Stimulated activated memory B cell treated with anti-CD40 and anti-IgM and Interleukin-4, amounts not matched to agents 10 μg/mL and 1 μg/mL and 100 μg/mL, for 72 hours (primary cell): ENCODE data around the gene PLB1.
A peak's percentile ranks its signal among the peaks of the same experiment; 100 is the strongest.

Experiments used
- ATAC-seq: fragments of 150-1000 bp; cut with Tn5 transposase; 2 replicates; pipeline ENCODE4 v1.10.0; 2021
- H3K27ac Mint-ChIP-seq: one replicate; pipeline ENCODE4 v1.8.0; 2022; ENCODE audit warnings: mild to moderate bottlenecking, mixed read lengths
- H3K27me3 Mint-ChIP-seq: one replicate; pipeline ENCODE4 v1.8.0; 2022; ENCODE audit warnings: mixed read lengths
- H3K36me3 Mint-ChIP-seq: one replicate; pipeline ENCODE4 v1.8.0; 2022; ENCODE audit warnings: mixed read lengths
- H3K4me1 Mint-ChIP-seq: one replicate; pipeline ENCODE4 v1.8.0; 2022; ENCODE audit warnings: mixed read lengths
- H3K4me3 Mint-ChIP-seq: one replicate; pipeline ENCODE4 v1.8.0; 2022; ENCODE audit warnings: mild to moderate bottlenecking, moderate library complexity, mixed read lengths
- H3K9me3 Mint-ChIP-seq: one replicate; pipeline ENCODE4 v1.8.0; 2022; ENCODE audit warnings: mixed read lengths

The PLB1 gene

GRCh38 chr2:28628506-28628905 is 132.6 kb downstream of the PLB1 start:
- no peak for ATAC-seq
- H3K27ac Mint-ChIP-seq = no peak overlapping the region

DNA sequence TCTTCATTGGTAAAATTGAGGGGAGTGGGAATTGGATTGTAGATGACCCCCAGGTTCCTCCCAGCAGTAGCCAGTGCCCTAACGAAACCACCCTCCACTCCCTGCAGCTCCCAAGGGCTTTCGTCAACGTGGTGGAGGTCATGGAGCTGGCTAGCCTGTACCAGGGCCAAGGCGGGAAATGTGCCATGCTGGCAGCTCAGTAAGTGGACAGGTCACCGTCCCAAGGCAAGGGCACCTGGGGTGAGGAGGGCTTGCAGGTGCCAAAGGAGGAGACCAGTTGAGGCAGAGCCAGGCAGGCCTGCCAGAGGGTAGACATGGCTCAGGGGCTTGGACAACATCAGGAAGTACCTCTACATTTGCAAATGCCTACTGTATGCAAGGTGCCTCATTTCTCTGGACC is 133.1 kb downstream of the PLB1 start:
- Mint-ChIP-seq H3K36me3 (no peaks in the 10 kb centered on the region), H3K4me3 (no peak overlapping the region), H3K9me3 (no peaks in the 10 kb centered on the region), H3K4me1 (peaks cover 19% of the 10 kb centered on the region), H3K27me3 (no peaks in the 10 kb centered on the region), H3K27ac (no peak overlapping the region)
- ATAC-seq = no peak

More at GRCh38 chr2:28628506-28628905, 132.6 kb downstream of the PLB1 start:
- H3K27me3 Mint-ChIP-seq = no peaks in the 10 kb centered on the region
- peaks cover 19% of the 10 kb centered on the region for H3K4me1 Mint-ChIP-seq
- H3K9me3 Mint-ChIP-seq = no peaks in the 10 kb centered on the region
- no peak overlapping the region for H3K4me3 Mint-ChIP-seq
- H3K36me3 Mint-ChIP-seq = no peaks in the 10 kb centered on the region

GRCh38 chr2:28629910-28630309 is 134.1 kb downstream of the PLB1 start:
- ATAC-seq = no peak
- Mint-ChIP-seq H3K36me3 (no peaks in the 10 kb centered on the region), H3K4me1 (peaks cover 9% of the 10 kb centered on the region), H3K27me3 (no peaks in the 10 kb centered on the region), H3K9me3 (no peaks in the 10 kb centered on the region), H3K4me3 (no peak overlapping the region), H3K27ac (no peak overlapping the region)

DNA sequence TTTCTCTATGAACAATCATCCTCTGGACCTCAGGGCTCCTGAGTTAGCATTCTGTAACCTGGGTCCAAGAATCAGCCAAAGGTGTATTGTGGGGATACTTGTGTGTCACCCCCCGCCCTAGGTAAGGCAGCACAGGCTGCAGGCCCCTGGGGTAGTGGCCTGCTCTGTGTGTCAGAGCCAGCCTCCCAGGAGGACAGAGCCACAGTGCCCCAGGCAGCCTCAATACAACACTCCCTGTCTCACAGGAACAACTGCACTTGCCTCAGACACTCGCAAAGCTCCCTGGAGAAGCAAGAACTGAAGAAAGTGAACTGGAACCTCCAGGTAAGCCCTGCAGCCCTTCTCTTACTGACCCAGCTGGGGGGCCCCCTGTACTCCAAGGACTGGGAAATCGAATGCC is 134.5 kb downstream of the PLB1 start:
- Mint-ChIP-seq H3K27me3 (no peaks in the 10 kb centered on the region), H3K4me3 (no peak overlapping the region), H3K36me3 (no peaks in the 10 kb centered on the region), H3K27ac (no peak overlapping the region), H3K4me1 (peaks cover 5% of the 10 kb centered on the region), H3K9me3 (no peaks in the 10 kb centered on the region)
- peak; percentile 29 for ATAC-seq

- H3K36me3 Mint-ChIP-seq = no peaks in the 10 kb centered on the region
- H3K4me3 Mint-ChIP-seq = no peak overlapping the region
- no peak for ATAC-seq
- H3K27ac Mint-ChIP-seq = no peak overlapping the region
- H3K9me3 Mint-ChIP-seq = no peaks in the 10 kb centered on the region
- H3K27me3 Mint-ChIP-seq = no peaks in the 10 kb centered on the region
- H3K4me1 Mint-ChIP-seq = no peaks in the 10 kb centered on the region
Measured at GRCh38 chr2:28631514-28632206, 135.8 kb downstream of the PLB1 start.

- Mint-ChIP-seq H3K4me3 (no peak overlapping the region), H3K36me3 (no peaks in the 10 kb centered on the region), H3K9me3 (no peaks in the 10 kb centered on the region), H3K4me1 (peaks cover 3% of the 10 kb centered on the region), H3K27me3 (no peaks in the 10 kb centered on the region), H3K27ac (no peak overlapping the region)
- no peak for ATAC-seq
Measured at GRCh38 chr2:28632791-28633190, 136.9 kb downstream of the PLB1 start.

GRCh38 chr2:28633204-28633603 is 137.3 kb downstream of the PLB1 start:
- Mint-ChIP-seq H3K27ac (no peak overlapping the region), H3K27me3 (no peaks in the 10 kb centered on the region), H3K4me3 (no peak overlapping the region), H3K9me3 (no peaks in the 10 kb centered on the region), H3K4me1 (peaks cover 7% of the 10 kb centered on the region), H3K36me3 (no peaks in the 10 kb centered on the region)
- ATAC-seq = no peak

DNA sequence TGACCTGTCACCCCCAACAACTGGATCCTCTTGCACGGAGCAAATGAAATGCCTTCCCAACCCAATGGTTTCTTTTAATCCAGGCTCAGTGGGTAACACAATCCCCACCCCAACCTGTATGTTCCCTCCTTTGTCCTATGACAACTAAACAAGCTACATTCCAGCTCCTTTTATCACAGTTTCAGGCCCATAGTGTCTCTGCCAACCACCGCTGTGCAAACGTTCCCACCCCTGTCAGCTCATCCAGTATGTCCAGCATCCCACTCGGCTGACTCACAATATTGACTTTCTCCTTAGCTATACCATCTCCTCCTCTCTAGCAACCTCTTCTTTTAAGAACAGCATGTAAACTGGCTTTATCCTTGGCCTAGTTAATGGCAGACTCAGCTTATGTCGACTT is 137.9 kb downstream of the PLB1 start:
- no peaks in the 10 kb centered on the region for H3K36me3 Mint-ChIP-seq
- no peak overlapping the region for H3K27ac Mint-ChIP-seq
- H3K9me3 Mint-ChIP-seq = no peaks in the 10 kb centered on the region
- no peaks in the 10 kb centered on the region for H3K27me3 Mint-ChIP-seq
- no peak for ATAC-seq
- H3K4me3 Mint-ChIP-seq = no peak overlapping the region
- peaks cover 13% of the 10 kb centered on the region for H3K4me1 Mint-ChIP-seq

- H3K36me3 Mint-ChIP-seq = no peaks in the 10 kb centered on the region
- H3K4me1 Mint-ChIP-seq = peaks cover 13% of the 10 kb centered on the region
- no peak overlapping the region for H3K4me3 Mint-ChIP-seq
- H3K27me3 Mint-ChIP-seq = no peaks in the 10 kb centered on the region
- no peaks in the 10 kb centered on the region for H3K9me3 Mint-ChIP-seq
- ATAC-seq = no peak
- no peak overlapping the region for H3K27ac Mint-ChIP-seq
Measured at GRCh38 chr2:28635191-28635611, 139.3 kb downstream of the PLB1 start.

- H3K27me3 Mint-ChIP-seq = no peaks in the 10 kb centered on the region
- no peaks in the 10 kb centered on the region for H3K36me3 Mint-ChIP-seq
- H3K9me3 Mint-ChIP-seq = no peaks in the 10 kb centered on the region
- H3K4me3 Mint-ChIP-seq = no peak overlapping the region
- no peak for ATAC-seq
- peaks cover 13% of the 10 kb centered on the region for H3K4me1 Mint-ChIP-seq
- no peak overlapping the region for H3K27ac Mint-ChIP-seq
Measured at GRCh38 chr2:28636491-28636890, 140.6 kb downstream of the PLB1 start.

- H3K27ac Mint-ChIP-seq = peak overlapping the region; percentile 1
- no peaks in the 10 kb centered on the region for H3K27me3 Mint-ChIP-seq
- H3K4me1 Mint-ChIP-seq = peaks cover 13% of the 10 kb centered on the region
- H3K4me3 Mint-ChIP-seq = no peak overlapping the region
- no peaks in the 10 kb centered on the region for H3K36me3 Mint-ChIP-seq
- no peaks in the 10 kb centered on the region for H3K9me3 Mint-ChIP-seq
- ATAC-seq = no peak
Measured at GRCh38 chr2:28637066-28638047, 141.5 kb downstream of the PLB1 start.

DNA sequence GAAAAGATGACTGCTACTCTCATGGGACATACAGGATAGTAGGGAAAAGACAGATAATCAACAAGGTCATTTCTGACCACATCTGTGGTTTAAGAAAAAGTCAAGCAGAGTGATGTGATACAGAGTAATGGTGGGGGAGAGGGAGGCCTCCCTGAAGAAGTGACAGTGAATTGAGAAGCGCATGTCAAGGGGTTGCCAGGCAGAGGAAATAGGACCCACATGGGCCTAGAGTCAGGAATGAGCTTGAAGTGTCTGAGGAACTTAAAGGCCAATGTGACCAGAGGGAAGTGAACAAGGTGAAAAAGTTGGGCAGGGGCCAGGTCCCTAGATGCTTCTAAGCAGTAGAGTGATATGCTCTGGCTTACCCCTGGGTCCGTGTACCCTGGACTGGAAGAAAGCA is 142.2 kb downstream of the PLB1 start:
- no peaks in the 10 kb centered on the region for H3K36me3 Mint-ChIP-seq
- H3K4me1 Mint-ChIP-seq = peaks cover 13% of the 10 kb centered on the region
- peak overlapping the region; percentile 1 for H3K27ac Mint-ChIP-seq
- peak; percentile 49 for ATAC-seq
- H3K4me3 Mint-ChIP-seq = no peak overlapping the region
- no peaks in the 10 kb centered on the region for H3K27me3 Mint-ChIP-seq
- no peaks in the 10 kb centered on the region for H3K9me3 Mint-ChIP-seq

DNA sequence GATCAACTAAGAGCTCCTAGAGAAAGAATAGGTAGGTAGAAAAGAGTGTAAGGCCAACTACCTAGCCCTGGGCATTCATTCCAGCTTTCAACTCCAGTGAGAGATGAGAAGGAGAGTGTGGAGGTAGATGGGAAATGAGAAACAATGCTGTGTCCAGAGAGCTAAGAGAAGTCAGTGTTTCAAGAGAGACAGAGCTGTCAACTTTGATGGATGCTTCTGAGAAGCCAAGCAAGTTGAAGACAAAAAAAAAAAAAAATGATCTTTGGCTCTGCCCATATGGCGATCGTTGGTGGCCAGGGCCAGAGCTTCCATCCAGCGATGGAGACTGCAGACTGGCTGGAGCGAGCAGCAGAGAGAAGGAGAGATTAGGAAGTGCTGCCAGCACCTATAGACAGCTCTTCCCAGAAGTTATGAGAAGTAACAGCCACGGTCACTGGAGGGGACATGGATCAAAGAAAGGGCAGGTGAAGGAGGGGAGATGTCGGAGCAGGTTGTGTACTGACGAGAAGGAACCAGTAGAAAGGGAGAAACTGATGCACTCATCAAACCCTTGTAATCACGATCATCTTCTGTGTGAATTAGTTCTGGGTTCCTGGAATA is 143.3 kb downstream of the PLB1 start:
- Mint-ChIP-seq H3K36me3 (no peaks in the 10 kb centered on the region), H3K27me3 (no peaks in the 10 kb centered on the region), H3K27ac (no peak overlapping the region), H3K9me3 (no peaks in the 10 kb centered on the region), H3K4me1 (peaks cover 13% of the 10 kb centered on the region), H3K4me3 (no peak overlapping the region)
- no peak for ATAC-seq

GRCh38 chr2:28639836-28640235 is 144.0 kb downstream of the PLB1 start:
- H3K36me3 Mint-ChIP-seq = no peaks in the 10 kb centered on the region
- ATAC-seq = peak; percentile 46
- no peaks in the 10 kb centered on the region for H3K9me3 Mint-ChIP-seq
- H3K27ac Mint-ChIP-seq = no peak overlapping the region
- H3K27me3 Mint-ChIP-seq = no peaks in the 10 kb centered on the region
- peaks cover 13% of the 10 kb centered on the region for H3K4me1 Mint-ChIP-seq
- no peak overlapping the region for H3K4me3 Mint-ChIP-seq

- ATAC-seq = no peak
- Mint-ChIP-seq H3K36me3 (no peaks in the 10 kb centered on the region), H3K27ac (no peak overlapping the region), H3K4me3 (no peak overlapping the region), H3K27me3 (no peaks in the 10 kb centered on the region), H3K4me1 (peaks cover 13% of the 10 kb centered on the region), H3K9me3 (no peaks in the 10 kb centered on the region)
Measured at GRCh38 chr2:28640260-28640907, 144.5 kb downstream of the PLB1 start.
